Left forelimb (tissue), 1 donor: ENCODE results near the gene RGS2.

ENCODE experiments used
- DNase-seq: peaks from one replicate; pipeline ENCODE4 v3.0.0-alpha.2; 2018; ENCODE audit warnings: low spot score

Gene RGS2

GRCh38 chr1:192808518-192809306 is at the start of gene RGS2:
TSS of gene RGS2 (plus strand) at chr1:192809039. CDS start at chr1:192809072, 33 bp downstream.
- DNase-seq, result peak; percentile 94

- no peak for DNase-seq
These were observed 49.7 kb upstream of the RGS2 start for GRCh38 chr1:192759104-192759503.

DNA sequence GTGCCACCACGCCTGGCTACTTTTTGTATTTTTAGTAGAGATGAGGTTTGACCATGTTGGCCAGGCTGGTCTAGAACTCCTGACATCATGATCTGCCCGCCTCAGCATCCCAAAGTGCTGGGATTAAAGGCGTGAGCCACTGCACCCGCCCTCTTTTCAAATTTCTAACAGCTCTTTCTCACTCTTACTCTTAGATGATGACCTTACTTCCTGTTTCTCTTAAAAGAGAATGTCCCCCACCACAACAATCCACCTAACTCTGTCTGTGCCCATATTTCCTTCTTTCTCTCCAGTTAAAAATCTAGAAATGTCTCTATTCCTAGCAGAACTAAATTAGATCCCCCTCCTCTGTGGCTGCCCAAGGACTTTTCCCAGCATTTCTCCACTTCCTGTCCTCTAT is 46.6 kb upstream of the RGS2 start:
- DNase-seq, result no peak

- DNase-seq, result no peak
These were observed 45.6 kb upstream of the RGS2 start for GRCh38 chr1:192763243-192763642.

- DNase-seq, result no peak
These were observed 45.1 kb upstream of the RGS2 start for GRCh38 chr1:192763756-192764155.

DNA sequence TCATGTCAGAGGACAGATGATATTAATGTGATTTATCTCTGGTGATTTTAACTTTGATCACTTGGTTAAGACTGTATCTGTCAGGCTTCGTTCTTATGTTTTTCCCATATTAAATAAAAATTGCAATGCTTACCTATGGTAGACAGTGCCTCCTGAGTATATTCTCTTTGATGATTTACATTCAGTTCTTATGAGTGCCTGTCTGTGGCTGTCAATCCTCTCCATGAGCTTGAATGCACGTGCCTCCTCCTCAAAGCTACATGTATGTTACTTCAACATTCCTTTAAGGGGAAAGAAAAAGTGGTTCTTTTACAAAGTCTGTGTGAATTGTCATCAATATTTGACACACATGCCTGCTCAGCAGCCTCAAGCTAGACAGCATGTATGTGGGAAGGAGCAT is 44.2 kb upstream of the RGS2 start:
- DNase-seq, result no peak

GRCh38 chr1:192766009-192766625 is 42.7 kb upstream of the RGS2 start:
- DNase-seq, result no peak

DNA sequence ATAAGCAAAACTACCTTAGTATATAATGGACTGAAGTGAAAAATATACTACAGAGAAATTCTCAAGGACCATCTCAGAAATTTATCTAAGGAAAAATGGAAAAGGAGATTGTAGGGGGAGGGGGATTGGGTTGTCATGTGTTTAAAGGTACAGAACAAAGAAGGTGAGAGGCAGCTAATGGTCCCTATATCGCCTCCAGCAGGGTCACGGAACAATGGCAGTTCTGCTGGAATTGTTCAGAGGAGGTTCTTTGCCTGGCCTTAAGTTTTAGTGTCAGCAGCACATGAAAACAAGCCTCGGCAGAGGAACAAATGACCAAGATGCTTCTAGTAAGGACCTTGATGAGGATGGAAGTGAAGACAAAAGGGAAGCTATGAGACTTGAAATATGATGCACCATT is 42.0 kb upstream of the RGS2 start:
- no peak for DNase-seq

GRCh38 chr1:192767798-192768197 is 41.0 kb upstream of the RGS2 start:
- no peak for DNase-seq

DNA sequence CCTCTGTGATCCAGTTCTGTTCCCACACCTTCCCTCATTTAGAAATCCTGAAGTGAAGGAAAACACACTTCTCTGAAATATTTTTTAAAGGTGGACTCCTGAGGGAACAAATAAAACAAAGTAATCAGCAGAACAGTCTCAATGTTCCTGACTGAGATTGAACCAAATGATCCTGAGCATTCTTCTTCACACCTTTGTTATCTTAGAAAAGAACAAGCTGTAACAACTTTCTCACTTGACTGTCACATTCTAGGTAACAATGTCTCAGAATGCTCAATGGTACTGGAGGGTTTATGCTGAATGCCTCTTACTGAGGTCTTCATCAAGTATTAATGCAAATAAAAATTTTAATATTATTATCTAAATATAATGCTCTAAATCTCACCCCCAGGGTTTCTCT is 40.4 kb upstream of the RGS2 start:
- no peak for DNase-seq

DNA sequence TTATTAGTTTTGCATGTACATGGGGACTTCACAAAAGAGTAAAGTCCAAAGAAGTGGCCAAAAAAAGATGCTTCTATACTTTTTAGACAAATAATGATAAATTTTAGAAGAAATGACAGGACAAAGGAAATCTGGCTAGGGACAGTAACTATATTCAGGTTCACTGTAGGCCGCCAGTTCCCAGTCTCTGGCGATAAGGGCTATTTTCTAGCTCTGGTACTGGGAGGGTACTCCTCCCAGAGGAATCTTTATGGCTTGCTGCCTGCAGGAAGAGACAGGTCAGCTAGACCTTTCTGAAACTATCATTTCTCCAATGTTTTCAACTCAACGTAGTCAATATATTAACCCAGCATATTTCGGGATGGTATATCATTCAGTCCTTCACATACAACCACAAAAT is 37.5 kb upstream of the RGS2 start:
- DNase-seq, result no peak

GRCh38 chr1:192775631-192776030 is 33.2 kb upstream of the RGS2 start:
- no peak for DNase-seq

DNA sequence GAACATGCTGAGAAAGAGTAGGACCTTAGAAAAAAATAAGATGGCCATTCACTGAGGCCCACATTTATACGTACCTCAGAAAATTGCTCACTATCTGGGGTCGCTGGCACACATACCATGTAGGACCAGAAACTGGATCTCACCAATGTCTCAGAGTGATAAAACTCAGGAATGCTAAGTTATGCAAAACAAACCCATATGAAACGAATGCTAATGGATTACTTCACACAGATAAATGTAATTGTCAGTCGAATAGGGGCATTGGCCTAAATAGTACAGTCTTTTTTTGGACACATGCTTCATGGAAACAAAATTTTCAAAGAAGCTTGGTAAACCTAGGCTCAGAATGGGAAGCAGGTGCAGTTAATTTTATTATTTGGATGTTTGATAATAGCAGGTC is 32.6 kb upstream of the RGS2 start:
- no peak for DNase-seq

- DNase-seq, result no peak
These were observed 31.8 kb upstream of the RGS2 start for GRCh38 chr1:192776998-192777397.

GRCh38 chr1:192783791-192784190 is 25.0 kb upstream of the RGS2 start:
- no peak for DNase-seq

GRCh38 chr1:192784397-192784796 is 24.4 kb upstream of the RGS2 start:
- no peak for DNase-seq

DNA sequence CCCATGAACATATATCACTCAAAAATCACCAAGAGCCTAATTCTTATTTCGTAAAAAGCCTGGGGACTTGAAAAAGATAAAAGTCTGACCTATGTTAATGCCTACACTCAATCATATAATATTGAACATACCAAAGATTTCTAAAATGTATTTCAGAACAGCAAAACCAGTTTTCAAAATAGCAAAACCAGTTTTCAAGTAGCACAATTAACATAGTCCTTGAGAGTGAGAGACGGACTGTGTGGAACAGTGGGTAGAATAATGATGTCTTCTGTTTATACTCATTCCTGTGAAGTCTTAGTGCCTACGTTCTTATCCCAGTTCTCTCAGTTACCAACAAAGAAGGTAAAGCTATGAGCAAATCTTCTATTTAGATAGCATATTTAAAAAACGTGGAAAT is 22.3 kb upstream of the RGS2 start:
- DNase-seq, result no peak

DNA sequence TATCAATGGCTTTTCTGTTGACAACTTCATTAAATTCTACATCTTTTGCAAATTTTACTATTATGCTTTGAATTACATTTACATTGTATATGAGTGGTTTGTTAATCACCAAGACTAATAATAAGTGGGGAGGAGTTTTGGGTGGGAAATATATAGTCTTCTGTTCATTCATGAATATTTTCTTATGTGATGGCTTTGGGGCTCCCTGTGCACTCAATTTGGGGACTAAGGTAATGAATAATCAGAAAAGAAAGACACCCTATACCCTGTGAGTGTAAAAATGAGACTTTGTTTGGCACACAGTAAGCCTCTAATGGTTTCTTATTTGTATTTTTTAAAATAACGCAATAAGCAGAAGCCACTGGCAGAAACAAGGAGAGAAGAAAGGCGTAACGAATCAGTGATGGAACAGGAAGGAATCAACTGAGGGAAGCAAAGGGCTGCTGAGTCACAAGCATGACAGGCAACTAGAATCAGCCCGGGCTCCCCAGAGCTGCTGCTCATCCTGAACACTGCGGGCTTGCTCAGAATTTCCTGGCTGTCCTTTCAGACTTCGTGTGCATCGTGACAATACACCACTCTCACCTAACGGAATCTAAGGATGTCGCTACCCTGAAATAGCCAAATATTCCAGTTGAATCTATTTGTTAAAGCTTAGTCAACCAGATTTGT is 20.8 kb upstream of the RGS2 start:
- no peak for DNase-seq

GRCh38 chr1:192789871-192790270 is 19.0 kb upstream of the RGS2 start:
- no peak for DNase-seq

DNA sequence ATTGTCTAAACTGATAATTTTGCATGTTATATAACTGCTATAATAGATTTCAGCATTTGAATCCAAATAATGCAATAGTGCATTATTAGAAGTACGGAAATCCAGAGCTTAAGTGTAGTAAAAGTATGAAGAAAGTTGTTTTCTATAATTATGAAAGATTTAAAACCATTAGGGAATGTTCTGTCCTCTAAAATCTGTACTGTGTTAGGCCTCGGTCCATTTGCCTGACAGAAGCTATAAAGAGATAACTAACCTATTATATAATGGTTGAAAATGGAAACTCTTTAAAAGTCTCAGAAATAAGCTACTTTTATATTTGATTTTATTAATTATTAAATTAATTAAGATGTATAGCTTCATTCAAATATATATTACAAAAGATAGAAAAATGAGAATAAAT is 16.2 kb upstream of the RGS2 start:
- DNase-seq, result no peak

GRCh38 chr1:192793983-192794767 is 14.7 kb upstream of the RGS2 start:
- no peak for DNase-seq

DNA sequence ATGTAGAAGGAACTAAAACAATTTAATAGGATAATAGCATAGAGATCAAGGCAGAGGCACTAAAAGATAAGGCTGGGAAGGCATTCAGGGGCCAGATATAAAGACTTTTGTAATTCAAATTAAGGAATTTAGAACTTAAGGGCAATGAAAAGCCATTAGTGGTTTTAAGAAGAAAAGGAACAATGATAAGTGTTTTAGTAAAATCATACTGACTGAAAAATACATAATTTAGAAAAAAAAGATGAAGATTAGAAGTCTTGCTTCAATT is 14.1 kb upstream of the RGS2 start:
- no peak for DNase-seq
